ENCODE measurements around the gene GNG4. TPM values are rescaled to one million over a fixed set of nuclear protein-coding genes. Genes with fewer than 3 reads are reported as not detected.

The GNG4 gene
- total and polyA plus RNA-seq, 2 donors (not counting 3 experiments of a cell fraction or from before 2014, with no cell fraction given): 0.10 TPM; not detected in 1

- CTCF ChIA-PET: interaction anchor here (1.3 kb wide), 1 partner anchor 14 kb away, joined by 3 read pairs; no protein-coding TSS in a partner anchor
These were observed 34.1 kb upstream of the GNG4 start for GRCh38 chr1:235683653-235684052.

More at GRCh38 chr1:235683653-235684052, 34.1 kb upstream of the GNG4 start:
- H3K79me2 ChIP-seq (ENCODE audit: control insufficient read depth, insufficient read depth, low read length): no peaks in the 10 kb centered on the region
- no peak overlapping the region for H3K27ac ChIP-seq (ENCODE audit: insufficient read depth, low read depth, low read length)
- H2AFZ ChIP-seq (ENCODE audit: low read depth, low read length): no peak overlapping the region
- intact Hi-C loops (cut with micrococcal nuclease) (no loop called here), dilution Hi-C loops (cut with MboI; ENCODE audit: extremely low pct_ligation_motif_present, low sequenced_read_pairs) (no loop called here)
- no peaks in the 10 kb centered on the region for H4K20me1 ChIP-seq (replicated peaks; ENCODE audit: control insufficient read depth, extremely low read depth, insufficient read depth, low read length)
- TF ChIP-seq GATA2 (IDR thresholded peaks at IDR 0.05; ENCODE audit: insufficient read depth, insufficient read length, low read depth, low read length): no peak
- TF ChIP-seq MAX (IDR thresholded peaks at IDR 0.05; ENCODE audit: insufficient read depth, insufficient read length): no peak
- no peak for TF ChIP-seq POLR2AphosphoS5 (IDR thresholded peaks at IDR 0.05; ENCODE audit: insufficient read depth, low read depth, low read length)
- TF ChIP-seq MYC (IDR thresholded peaks at IDR 0.05; ENCODE audit: low read depth, low read length): no peak
- no peak for TF ChIP-seq JUN (IDR thresholded peaks at IDR 0.05; ENCODE audit: borderline replicate concordance, insufficient read depth, insufficient read length, low read depth)
- TF ChIP-seq FOS (IDR thresholded peaks at IDR 0.05; ENCODE audit: borderline replicate concordance, insufficient read depth, low read length): no peak
- no peak for TF ChIP-seq POLR2A (IDR thresholded peaks at IDR 0.05; ENCODE audit: low read depth, low read length)
- TF ChIP-seq CTCF (IDR thresholded peaks at IDR 0.05; ENCODE audit: extremely low read depth in 1 of 2, insufficient read depth in 1 of 2, low read depth in 1 of 2, low read length in 2 of 2): no peak
- TF ChIP-seq EZH2 (IDR thresholded peaks at IDR 0.05; ENCODE audit: borderline replicate concordance, low read depth, low read length, severe bottlenecking): no peak
- BruUV-seq (replicated peaks): no TSS peak
- H3K36me3 ChIP-seq (ENCODE audit: control insufficient read depth in 2 of 2, extremely low read depth in 1 of 2, insufficient read depth in 2 of 2, low read length in 2 of 2): no peaks in the 10 kb centered on the region
- no peaks in the 10 kb centered on the region for H3K9me1 ChIP-seq (replicated peaks; ENCODE audit: control insufficient read depth, extremely low read depth, insufficient read depth, low read length)
- H3K9ac ChIP-seq (replicated peaks; ENCODE audit: extremely low read depth, insufficient read depth, low read length): no peak overlapping the region
- no peak overlapping the region for H3K4me3 ChIP-seq (replicated peaks in 1 of 3; ENCODE audit: insufficient read depth in 1 of 3, low read depth in 1 of 3, low read length in 3 of 3)
- H3K27me3 ChIP-seq (ENCODE audit: control insufficient read depth in 2 of 2, insufficient read depth in 2 of 2, low read length in 2 of 2): no peaks in the 10 kb centered on the region
- POLR2A ChIA-PET: no interaction called here
- no peaks in the 10 kb centered on the region for H3K4me1 ChIP-seq (ENCODE audit: control insufficient read depth, extremely low read depth, insufficient read depth, low read length)
- DNase-seq (ENCODE audit: low read depth, low spot score) (no peak), FAIRE-seq (no peak)
- H3K9me3 ChIP-seq (replicated peaks; ENCODE audit: control insufficient read depth, insufficient read depth, low read length): no peaks in the 10 kb centered on the region
- H3K4me2 ChIP-seq (ENCODE audit: insufficient read depth, low read length): no peak overlapping the region

All from endothelial cell of umbilical vein (primary cell).